Activated T-helper 1 cell treated with anti-CD3 and anti-CD28 coated beads, Interleukin-12 subunit alpha, Interleukin-12 subunit beta, Interleukin-2, Interleukin-4 antibody, amounts not matched to agents 30 ng/mL and 10 ng/mL and 1 ng/mL, durations not matched to agents 14 hours and 24 hours and 36 hours (primary cell): ENCODE data around the gene FBXO9. TPM values are rescaled to one million over a fixed set of nuclear protein-coding genes. Genes with fewer than 3 reads are reported as not detected.

Experiments
- DNase-seq: peaks from one replicate; pipeline ENCODE4 v3.0.0; 2021; ENCODE audit warnings: low spot score
- H3K27ac Mint-ChIP-seq: one replicate; pipeline ENCODE4 v1.8.0; 2021; ENCODE audit warnings: mild to moderate bottlenecking, mixed read lengths
- H3K27me3 Mint-ChIP-seq: one replicate; pipeline ENCODE4 v1.8.0; 2022; ENCODE audit warnings: mild to moderate bottlenecking, moderate library complexity, mixed read lengths; ENCODE audit not compliant: insufficient read depth
- H3K36me3 Mint-ChIP-seq: one replicate; pipeline ENCODE4 v1.8.0; 2021; ENCODE audit warnings: low read depth, mixed read lengths
- H3K4me1 Mint-ChIP-seq: one replicate; pipeline ENCODE4 v1.8.0; 2021; ENCODE audit warnings: low read depth, mixed read lengths
- H3K4me3 Mint-ChIP-seq: one replicate; pipeline ENCODE4 v1.8.0; 2021; ENCODE audit warnings: mild to moderate bottlenecking, moderate library complexity, mixed read lengths
- H3K9me3 Mint-ChIP-seq: one replicate; pipeline ENCODE4 v1.8.0; 2021; ENCODE audit warnings: mixed read lengths
- intact Hi-C: fragments of 100-400 bp; cut with micrococcal nuclease; formaldehyde crosslinking; loops from one replicate; pipeline ENCODE4 v1.15.1; 2024
- total RNA-seq: library from RNA; stranded (reverse); gene quantifications from 2 replicates; pipeline ENCODE4 v1.2.3, GENCODE V29; 2022

FBXO9 gene
- total RNA-seq, 1 donor from 2014 or later: 67.3 TPM

- Mint-ChIP-seq H3K36me3 (peaks cover 33% of the 10 kb centered on the region), H3K27me3 (no peaks in the 10 kb centered on the region), H3K9me3 (no peaks in the 10 kb centered on the region), H3K4me3 (no peak overlapping the region), H3K27ac (no peak overlapping the region), H3K4me1 (peaks cover 13% of the 10 kb centered on the region)
- intact Hi-C loops: no loop called here
- DNase-seq: no peak
Observed at GRCh38 chr6:53074347-53074746, 9.1 kb downstream of the FBXO9 start.

GRCh38 chr6:53080813-53081212, 15.6 kb downstream of the FBXO9 start:
- Mint-ChIP-seq H3K9me3 (no peaks in the 10 kb centered on the region), H3K36me3 (peaks cover 40% of the 10 kb centered on the region), H3K4me1 (no peaks in the 10 kb centered on the region), H3K27ac (no peak overlapping the region), H3K27me3 (no peaks in the 10 kb centered on the region), H3K4me3 (no peak overlapping the region)
- DNase-seq: no peak
- intact Hi-C loops: no loop called here

GRCh38 chr6:53086302-53086701, 21.1 kb downstream of the FBXO9 start:
- H3K4me1 Mint-ChIP-seq: no peaks in the 10 kb centered on the region
- no peaks in the 10 kb centered on the region for H3K9me3 Mint-ChIP-seq
- DNase-seq: no peak
- no peak overlapping the region for H3K4me3 Mint-ChIP-seq
- H3K36me3 Mint-ChIP-seq: peaks cover 28% of the 10 kb centered on the region
- H3K27me3 Mint-ChIP-seq: no peaks in the 10 kb centered on the region
- intact Hi-C loops: no loop called here
- H3K27ac Mint-ChIP-seq: no peak overlapping the region

GRCh38 chr6:53089948-53090347, 24.7 kb downstream of the FBXO9 start:
- H3K27ac Mint-ChIP-seq: no peak overlapping the region
- peaks cover 8% of the 10 kb centered on the region for H3K4me1 Mint-ChIP-seq
- no peaks in the 10 kb centered on the region for H3K9me3 Mint-ChIP-seq
- H3K4me3 Mint-ChIP-seq: no peak overlapping the region
- intact Hi-C loops: no loop called here
- no peaks in the 10 kb centered on the region for H3K27me3 Mint-ChIP-seq
- DNase-seq: no peak
- H3K36me3 Mint-ChIP-seq: peaks cover 33% of the 10 kb centered on the region

GRCh38 chr6:53090576-53090975, 25.4 kb downstream of the FBXO9 start:
- Mint-ChIP-seq H3K4me1 (peaks cover 8% of the 10 kb centered on the region), H3K36me3 (peaks cover 40% of the 10 kb centered on the region), H3K27me3 (no peaks in the 10 kb centered on the region), H3K9me3 (no peaks in the 10 kb centered on the region), H3K4me3 (no peak overlapping the region), H3K27ac (no peak overlapping the region)
- no peak for DNase-seq
- intact Hi-C loops: no loop called here

- Mint-ChIP-seq H3K27ac (no peak overlapping the region), H3K4me1 (peaks cover 8% of the 10 kb centered on the region), H3K27me3 (no peaks in the 10 kb centered on the region), H3K9me3 (no peaks in the 10 kb centered on the region), H3K4me3 (no peak overlapping the region), H3K36me3 (peaks cover 51% of the 10 kb centered on the region)
- DNase-seq: no peak
- intact Hi-C loops: no loop called here
Observed at GRCh38 chr6:53095270-53095669, 30.1 kb downstream of the FBXO9 start.

- H3K27me3 Mint-ChIP-seq: no peaks in the 10 kb centered on the region
- no peaks in the 10 kb centered on the region for H3K9me3 Mint-ChIP-seq
- no peak overlapping the region for H3K27ac Mint-ChIP-seq
- no peak overlapping the region for H3K4me3 Mint-ChIP-seq
- intact Hi-C loops: no loop called here
- peaks cover 8% of the 10 kb centered on the region for H3K4me1 Mint-ChIP-seq
- H3K36me3 Mint-ChIP-seq: peaks cover 52% of the 10 kb centered on the region
- no peak for DNase-seq
Observed at GRCh38 chr6:53095716-53096115, 30.5 kb downstream of the FBXO9 start.

- Mint-ChIP-seq H3K36me3 (peaks cover 38% of the 10 kb centered on the region), H3K4me1 (no peaks in the 10 kb centered on the region), H3K4me3 (no peak overlapping the region), H3K27me3 (no peaks in the 10 kb centered on the region), H3K9me3 (no peaks in the 10 kb centered on the region), H3K27ac (no peak overlapping the region)
- intact Hi-C loops: no loop called here
- DNase-seq: no peak
Observed at GRCh38 chr6:53100561-53100960, 35.4 kb downstream of the FBXO9 start.

GRCh38 chr6:53101006-53101405, 35.8 kb downstream of the FBXO9 start:
- Mint-ChIP-seq H3K27me3 (no peaks in the 10 kb centered on the region), H3K36me3 (peaks cover 36% of the 10 kb centered on the region), H3K4me1 (no peaks in the 10 kb centered on the region), H3K9me3 (no peaks in the 10 kb centered on the region), H3K4me3 (no peak overlapping the region), H3K27ac (no peak overlapping the region)
- intact Hi-C loops: no loop called here
- no peak for DNase-seq

GRCh38 chr6:53103993-53104675, 38.9 kb downstream of the FBXO9 start:
- H3K9me3 Mint-ChIP-seq: no peaks in the 10 kb centered on the region
- peaks cover 15% of the 10 kb centered on the region for H3K36me3 Mint-ChIP-seq
- H3K4me3 Mint-ChIP-seq: no peak overlapping the region
- H3K4me1 Mint-ChIP-seq: no peaks in the 10 kb centered on the region
- H3K27ac Mint-ChIP-seq: no peak overlapping the region
- DNase-seq: no peak
- intact Hi-C loops: no loop called here
- H3K27me3 Mint-ChIP-seq: no peaks in the 10 kb centered on the region

- H3K27ac Mint-ChIP-seq: no peak overlapping the region
- no peaks in the 10 kb centered on the region for H3K27me3 Mint-ChIP-seq
- H3K36me3 Mint-ChIP-seq: peaks cover 15% of the 10 kb centered on the region
- no peaks in the 10 kb centered on the region for H3K9me3 Mint-ChIP-seq
- no peak overlapping the region for H3K4me3 Mint-ChIP-seq
- no peak for DNase-seq
- no peaks in the 10 kb centered on the region for H3K4me1 Mint-ChIP-seq
- intact Hi-C loops: no loop called here
Observed at GRCh38 chr6:53104916-53105315, 39.7 kb downstream of the FBXO9 start.

GRCh38 chr6:53107091-53107490, 41.9 kb downstream of the FBXO9 start:
- H3K27me3 Mint-ChIP-seq: no peaks in the 10 kb centered on the region
- no peak for DNase-seq
- no peak overlapping the region for H3K4me3 Mint-ChIP-seq
- H3K4me1 Mint-ChIP-seq: no peaks in the 10 kb centered on the region
- intact Hi-C loops: no loop called here
- no peaks in the 10 kb centered on the region for H3K9me3 Mint-ChIP-seq
- peaks cover 6% of the 10 kb centered on the region for H3K36me3 Mint-ChIP-seq
- no peak overlapping the region for H3K27ac Mint-ChIP-seq

GRCh38 chr6:53109612-53110011, 44.4 kb downstream of the FBXO9 start:
- Mint-ChIP-seq H3K9me3 (no peaks in the 10 kb centered on the region), H3K27ac (no peak overlapping the region), H3K27me3 (peaks cover under 1% of the 10 kb centered on the region), H3K4me3 (no peak overlapping the region), H3K4me1 (peaks cover 9% of the 10 kb centered on the region), H3K36me3 (no peaks in the 10 kb centered on the region)
- DNase-seq: no peak
- intact Hi-C loops: no loop called here

- intact Hi-C loops: no loop called here
- Mint-ChIP-seq H3K4me3 (no peak overlapping the region), H3K27ac (no peak overlapping the region), H3K9me3 (no peaks in the 10 kb centered on the region), H3K36me3 (peaks cover 2% of the 10 kb centered on the region), H3K4me1 (peaks cover 9% of the 10 kb centered on the region), H3K27me3 (peaks cover 2% of the 10 kb centered on the region)
- DNase-seq: no peak
Observed at GRCh38 chr6:53111865-53112264, 46.7 kb downstream of the FBXO9 start.
